GM18508 (cell line): ENCODE data around the gene COLEC12.

Experiments used
- ATAC-seq: cut with Tn5 transposase; IDR thresholded peaks from one replicate; pipeline ENCODE4 v1.9.1; 2021; ENCODE audit warnings: moderate number of reproducible peaks; ENCODE audit not compliant: insufficient read depth, unreplicated experiment

The COLEC12 gene

DNA sequence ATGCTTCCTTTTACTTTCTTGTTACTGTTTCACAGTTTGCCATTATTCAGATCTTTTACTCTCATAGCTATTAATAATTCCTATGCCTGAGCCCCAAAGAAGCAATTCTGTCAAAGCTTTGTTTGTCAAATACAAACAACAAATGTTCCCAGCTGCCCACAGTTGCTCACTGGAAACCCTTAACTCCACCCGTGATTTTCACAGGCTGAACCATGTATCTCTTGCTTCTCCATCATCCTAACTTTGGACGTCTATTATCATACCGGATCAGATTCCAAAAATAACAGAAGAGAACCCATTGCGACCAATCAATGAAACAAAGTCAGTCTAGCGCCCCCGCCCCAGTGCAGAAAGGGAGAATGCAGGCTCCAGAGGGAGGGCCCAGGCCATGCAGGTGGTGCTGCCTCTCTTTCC, 24.2 kb downstream of the COLEC12 start:
- ATAC-seq, result no peak

- no peak for ATAC-seq
Observed at GRCh38 chr18:475202-476031, 25.1 kb downstream of the COLEC12 start.

GRCh38 chr18:474416-474815, 26.1 kb downstream of the COLEC12 start:
- ATAC-seq, result no peak

DNA sequence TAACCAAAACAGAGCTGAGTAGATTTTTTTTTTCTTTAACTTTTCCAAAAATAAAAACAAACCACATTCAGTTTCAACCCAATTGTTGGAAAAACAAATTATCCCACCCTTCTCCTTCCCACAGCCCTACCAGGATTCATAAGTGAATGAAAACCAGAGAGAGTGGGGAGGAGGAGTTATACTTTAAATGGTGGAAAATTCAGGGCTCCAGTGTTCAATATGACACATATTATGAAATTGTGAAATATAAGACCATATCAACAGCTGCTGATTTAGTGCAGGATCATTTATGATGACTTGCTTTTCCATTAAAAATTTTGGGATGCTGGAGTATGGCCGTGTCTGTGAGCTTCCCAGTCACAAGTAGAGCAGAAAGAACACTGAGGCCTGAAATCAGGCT, 26.7 kb downstream of the COLEC12 start:
- no peak for ATAC-seq

GRCh38 chr18:471716-472115, 28.8 kb downstream of the COLEC12 start:
- ATAC-seq, result no peak

DNA sequence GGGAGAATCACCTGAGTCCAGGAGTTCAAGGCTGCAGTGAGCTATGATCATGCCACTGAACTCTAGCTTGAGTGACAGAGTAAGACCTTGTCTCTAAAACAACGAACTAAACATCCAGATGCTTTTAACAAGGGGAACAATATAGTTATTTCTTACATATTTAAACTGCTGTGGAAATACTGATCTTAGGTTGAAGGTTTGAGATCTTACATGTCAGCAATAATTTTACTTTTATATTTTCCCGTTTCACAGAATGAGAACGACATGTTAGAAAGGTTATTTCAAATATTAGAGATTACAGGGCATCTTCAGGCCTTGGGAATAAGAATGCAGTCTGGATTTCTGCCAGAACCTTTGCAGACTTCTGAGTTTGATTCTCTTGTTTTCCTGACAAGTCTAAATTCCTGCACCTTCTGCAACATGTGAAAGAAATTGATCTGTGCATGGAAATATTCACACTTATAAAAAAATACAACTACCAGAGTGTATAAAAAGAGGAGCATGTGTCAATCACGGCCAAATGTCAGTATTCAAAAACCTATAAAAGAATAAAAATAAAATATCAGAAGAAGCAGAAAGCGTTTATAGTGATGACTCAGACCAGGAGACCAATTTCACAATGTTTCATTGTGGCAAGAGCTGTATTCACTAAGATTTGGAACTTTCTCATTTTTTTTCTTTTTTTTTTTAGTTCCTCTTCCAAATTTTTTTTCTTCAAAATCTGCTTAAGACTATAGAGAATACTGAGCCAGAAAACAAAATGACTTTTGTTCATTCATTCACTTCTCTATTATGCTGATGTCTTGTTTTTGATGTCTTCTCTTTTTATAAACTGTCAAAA, 29.6 kb downstream of the COLEC12 start:
- ATAC-seq, result no peak

GRCh38 chr18:468955-469790, 31.3 kb downstream of the COLEC12 start:
- ATAC-seq, result no peak

- ATAC-seq, result no peak
Observed at GRCh38 chr18:463827-464541, 36.5 kb downstream of the COLEC12 start.

- no peak for ATAC-seq
Observed at GRCh38 chr18:463403-463802, 37.1 kb downstream of the COLEC12 start.

DNA sequence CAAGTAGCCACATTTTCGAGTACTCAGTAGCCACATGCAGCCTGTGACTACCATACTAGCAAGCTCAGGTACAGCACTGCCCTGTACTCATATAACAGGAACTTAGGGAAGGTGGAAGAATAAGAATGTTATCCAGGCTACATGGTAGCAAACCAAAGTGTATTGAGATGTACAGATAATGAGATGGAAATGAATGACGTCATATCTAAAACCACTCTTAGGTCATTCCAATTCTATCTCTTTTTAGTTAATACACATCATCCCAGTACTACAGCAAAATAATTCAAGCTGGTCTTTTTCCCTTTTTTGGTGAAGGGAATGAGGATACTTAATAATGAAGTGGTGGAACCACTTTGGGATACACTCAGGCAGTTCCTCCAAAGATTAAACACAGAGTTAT, 38.7 kb downstream of the COLEC12 start:
- ATAC-seq, result no peak

- no peak for ATAC-seq
Observed at GRCh38 chr18:460791-461190, 39.7 kb downstream of the COLEC12 start.

DNA sequence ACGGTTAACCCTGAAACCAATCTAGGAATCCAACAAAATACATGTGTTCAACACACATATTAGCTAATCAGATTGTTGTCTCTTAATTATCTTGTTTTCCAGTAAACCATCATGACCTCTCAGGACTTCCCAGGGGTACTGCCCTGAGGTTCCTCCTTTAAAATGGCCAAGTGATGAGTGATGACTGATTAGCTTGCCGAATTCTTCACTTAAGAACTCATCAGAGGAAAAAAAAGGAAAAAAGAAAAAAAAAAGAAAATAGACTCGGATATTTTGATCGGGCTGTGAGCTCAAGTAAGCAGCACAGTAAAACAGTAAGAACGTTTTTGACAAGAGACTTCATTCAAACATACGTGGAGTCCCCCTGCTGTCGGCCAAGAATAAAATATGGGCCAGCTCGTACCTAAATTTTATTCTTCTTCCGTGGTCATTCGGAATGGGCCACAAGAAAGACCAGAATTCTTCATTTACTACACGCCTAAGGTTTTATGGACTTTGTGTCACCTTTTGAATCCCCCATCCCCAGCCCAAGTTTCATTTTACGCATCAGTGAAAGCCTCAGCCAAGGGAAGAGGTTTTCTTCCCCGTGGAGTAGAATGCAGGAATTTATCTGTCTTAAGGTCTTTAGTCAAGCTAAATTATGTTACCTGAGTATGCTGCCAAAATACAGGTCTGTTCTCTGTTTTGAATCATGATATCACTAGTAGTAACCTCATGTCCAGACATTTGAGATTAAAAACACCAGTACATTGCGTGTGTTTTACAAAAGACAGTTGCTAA, 40.5 kb downstream of the COLEC12 start:
- no peak for ATAC-seq

- ATAC-seq, result no peak
Observed at GRCh38 chr18:457521-458412, 42.7 kb downstream of the COLEC12 start.

DNA sequence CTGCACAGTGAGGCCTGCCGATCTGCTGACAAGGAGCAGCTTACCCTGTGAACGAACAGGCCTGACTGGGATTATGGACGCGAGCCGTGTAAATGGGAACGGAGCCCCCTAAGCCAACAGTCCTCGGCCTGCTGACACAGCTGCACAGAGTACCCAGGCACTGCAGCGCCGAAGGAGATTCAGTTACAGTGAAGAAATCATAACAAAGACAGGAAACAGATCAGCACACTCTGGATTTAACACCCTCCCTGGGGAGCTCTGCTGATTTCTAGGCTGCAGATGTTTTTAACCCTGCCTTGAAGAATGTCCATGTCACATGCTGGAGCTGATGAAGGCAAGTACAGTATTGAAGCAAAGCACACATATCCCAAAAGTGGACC, 43.4 kb downstream of the COLEC12 start:
- ATAC-seq, result no peak

GRCh38 chr18:456361-457139, 44.0 kb downstream of the COLEC12 start:
- ATAC-seq, result no peak

- ATAC-seq, result no peak
Observed at GRCh38 chr18:453400-453799, 47.1 kb downstream of the COLEC12 start.

GRCh38 chr18:452816-453215, 47.7 kb downstream of the COLEC12 start:
- no peak for ATAC-seq

DNA sequence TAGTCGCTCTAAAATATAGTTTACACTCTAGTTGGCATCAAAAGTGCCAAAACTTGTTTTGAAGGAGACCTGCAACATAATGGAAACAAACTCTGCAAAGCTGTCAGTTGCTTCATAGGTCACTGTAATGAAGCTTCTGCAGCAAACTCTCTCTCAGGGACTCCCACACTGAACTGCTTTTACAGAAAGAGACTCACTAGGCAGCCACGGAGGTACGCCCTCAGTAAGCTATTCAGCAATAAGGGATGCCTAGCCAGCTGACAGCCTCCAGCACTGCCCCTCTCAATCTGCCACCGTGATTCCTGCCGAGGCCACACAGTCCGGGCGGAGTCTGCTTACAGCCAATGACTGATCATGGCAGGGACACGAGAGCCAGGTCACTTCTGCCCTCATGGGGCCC, 51.1 kb downstream of the COLEC12 start:
- ATAC-seq, result no peak
